K562 (cell line): ENCODE data around the gene EIF5A2. TPM values are rescaled to one million over a fixed set of nuclear protein-coding genes. Genes with fewer than 3 reads are reported as not detected.
A peak's percentile ranks its signal among the peaks of the same experiment; 100 is the strongest.

Experiments used
- MAX ChIP-seq: sonication (generic); formaldehyde crosslinking; IDR thresholded peaks from 2 replicates; pipeline ENCODE4 v1.9.0; 2022; ENCODE audit warnings: mild to moderate bottlenecking, missing genetic modification reagents
- MTA1 ChIP-seq: fragments of 450-650 bp; IDR thresholded peaks from 2 replicates; pipeline ENCODE4 v1.6.1; 2017; ENCODE audit warnings: borderline replicate concordance
- POLR2B ChIP-seq: fragments of 450-650 bp; IDR thresholded peaks from 2 replicates; pipeline ENCODE4 v1.6.1; 2018; ENCODE audit warnings: low read depth; ENCODE audit not compliant: partially characterized antibody
- RFX5 ChIP-seq: IDR thresholded peaks from 2 replicates; pipeline ENCODE4 v1.6.1; 2011; ENCODE audit warnings: low read depth, mild to moderate bottlenecking, improper control_type of control experiment, low read length
- SP1 ChIP-seq: sonication (generic); formaldehyde crosslinking; IDR thresholded peaks from 2 replicates; pipeline ENCODE4 v1.8.1; 2022; ENCODE audit warnings: mild to moderate bottlenecking, missing genetic modification reagents
- SRSF9 ChIP-seq: fragments of 200-400 bp; formaldehyde crosslinking; IDR thresholded peaks from 2 replicates; pipeline ENCODE4 v1.6.1; 2017; ENCODE audit warnings: low read depth, low read length, borderline replicate concordance
- ZNF217 ChIP-seq: sonication (generic); formaldehyde crosslinking; IDR thresholded peaks from 2 replicates; pipeline ENCODE4 v1.8.0; 2022; ENCODE audit warnings: mild to moderate bottlenecking, missing genetic modification reagents
- ZNF407 ChIP-seq: fragments of 450-650 bp; IDR thresholded peaks from 2 replicates; pipeline ENCODE4 v1.6.1; 2016; ENCODE audit warnings: low read depth
- polyA plus RNA-seq, 8 experiments: library from polyadenylated mRNA; depleted of rRNA in 4 of 8; stranded (reverse) in 5 of 8; unstranded in 3 of 8; fragments of >200 nt; fragmentation: Nextera tagmentation in 2 of 8; fragmentation: Illumina TruSeq in 1 of 8; extraction: Ambion mirVana in 2 of 8; extraction: Trizol in 1 of 8; gene quantifications; 2 replicates each; pipeline versions ENCODE4 v1.2.1 to v1.2.3, GENCODE V29; 2011 to 2014; ENCODE audit warnings: inconsistent platforms in 1 of 8, missing spikeins in 1 of 8
- total RNA-seq, 7 experiments: library from RNA; depleted of rRNA in 6 of 7; stranded (reverse); fragments of >200 nt in 6 of 7; fragmentation: Illumina TruSeq in 2 of 7; extraction: Trizol in 2 of 7; gene quantifications; 2 replicates each; pipeline versions ENCODE4 v1.2.1 to v1.2.3, GENCODE V29; 2011 to 2021; ENCODE audit warnings: low replicate concordance in 1 of 7
- TF ChIP-seq, protein P1 (sequence below): fragments of 200-800 bp; sonication (Bioruptor generic); IDR thresholded peaks from 2 replicates; pipeline ENCODE4 v1.6.1; 2016; ENCODE audit warnings: missing genetic modification characterization, missing compliant biosample characterization
- TF ChIP-seq, protein P2 (sequence below): fragments of 250-450 bp; sonication (Bioruptor Pico); IDR thresholded peaks from 2 replicates; pipeline ENCODE4 v1.5.0; 2021; ENCODE audit warnings: mild to moderate bottlenecking, borderline replicate concordance

The EIF5A2 gene
- total and polyA plus RNA-seq, 9 of the 15 experiments (the other 6 are each of a cell fraction or from before 2014, with no cell fraction given), result 3.9 to 18.3 (median 15.9) TPM

GRCh38 chr3:170908235-170909116 is at the start of gene EIF5A2 (continued):
- TF ChIP-seq, protein P1, sequence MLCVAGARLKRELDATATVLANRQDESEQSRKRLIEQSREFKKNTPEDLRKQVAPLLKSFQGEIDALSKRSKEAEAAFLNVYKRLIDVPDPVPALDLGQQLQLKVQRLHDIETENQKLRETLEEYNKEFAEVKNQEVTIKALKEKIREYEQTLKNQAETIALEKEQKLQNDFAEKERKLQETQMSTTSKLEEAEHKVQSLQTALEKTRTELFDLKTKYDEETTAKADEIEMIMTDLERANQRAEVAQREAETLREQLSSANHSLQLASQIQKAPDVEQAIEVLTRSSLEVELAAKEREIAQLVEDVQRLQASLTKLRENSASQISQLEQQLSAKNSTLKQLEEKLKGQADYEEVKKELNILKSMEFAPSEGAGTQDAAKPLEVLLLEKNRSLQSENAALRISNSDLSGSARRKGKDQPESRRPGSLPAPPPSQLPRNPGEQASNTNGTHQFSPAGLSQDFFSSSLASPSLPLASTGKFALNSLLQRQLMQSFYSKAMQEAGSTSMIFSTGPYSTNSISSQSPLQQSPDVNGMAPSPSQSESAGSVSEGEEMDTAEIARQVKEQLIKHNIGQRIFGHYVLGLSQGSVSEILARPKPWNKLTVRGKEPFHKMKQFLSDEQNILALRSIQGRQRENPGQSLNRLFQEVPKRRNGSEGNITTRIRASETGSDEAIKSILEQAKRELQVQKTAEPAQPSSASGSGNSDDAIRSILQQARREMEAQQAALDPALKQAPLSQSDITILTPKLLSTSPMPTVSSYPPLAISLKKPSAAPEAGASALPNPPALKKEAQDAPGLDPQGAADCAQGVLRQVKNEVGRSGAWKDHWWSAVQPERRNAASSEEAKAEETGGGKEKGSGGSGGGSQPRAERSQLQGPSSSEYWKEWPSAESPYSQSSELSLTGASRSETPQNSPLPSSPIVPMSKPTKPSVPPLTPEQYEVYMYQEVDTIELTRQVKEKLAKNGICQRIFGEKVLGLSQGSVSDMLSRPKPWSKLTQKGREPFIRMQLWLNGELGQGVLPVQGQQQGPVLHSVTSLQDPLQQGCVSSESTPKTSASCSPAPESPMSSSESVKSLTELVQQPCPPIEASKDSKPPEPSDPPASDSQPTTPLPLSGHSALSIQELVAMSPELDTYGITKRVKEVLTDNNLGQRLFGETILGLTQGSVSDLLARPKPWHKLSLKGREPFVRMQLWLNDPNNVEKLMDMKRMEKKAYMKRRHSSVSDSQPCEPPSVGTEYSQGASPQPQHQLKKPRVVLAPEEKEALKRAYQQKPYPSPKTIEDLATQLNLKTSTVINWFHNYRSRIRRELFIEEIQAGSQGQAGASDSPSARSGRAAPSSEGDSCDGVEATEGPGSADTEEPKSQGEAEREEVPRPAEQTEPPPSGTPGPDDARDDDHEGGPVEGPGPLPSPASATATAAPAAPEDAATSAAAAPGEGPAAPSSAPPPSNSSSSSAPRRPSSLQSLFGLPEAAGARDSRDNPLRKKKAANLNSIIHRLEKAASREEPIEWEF, result no peak
- TF ChIP-seq RFX5, result no peak
- peak; percentile 80 for TF ChIP-seq POLR2B
- 0 out of 2 replicates have a peak, but pooled peaks have one; percentile 54 for TF ChIP-seq MTA1
- peak; percentile 98 for TF ChIP-seq MAX (CRISPR knock-in tag)
- TF ChIP-seq ZNF217 (CRISPR knock-in tag), result no peak
- TF ChIP-seq, protein P2, sequence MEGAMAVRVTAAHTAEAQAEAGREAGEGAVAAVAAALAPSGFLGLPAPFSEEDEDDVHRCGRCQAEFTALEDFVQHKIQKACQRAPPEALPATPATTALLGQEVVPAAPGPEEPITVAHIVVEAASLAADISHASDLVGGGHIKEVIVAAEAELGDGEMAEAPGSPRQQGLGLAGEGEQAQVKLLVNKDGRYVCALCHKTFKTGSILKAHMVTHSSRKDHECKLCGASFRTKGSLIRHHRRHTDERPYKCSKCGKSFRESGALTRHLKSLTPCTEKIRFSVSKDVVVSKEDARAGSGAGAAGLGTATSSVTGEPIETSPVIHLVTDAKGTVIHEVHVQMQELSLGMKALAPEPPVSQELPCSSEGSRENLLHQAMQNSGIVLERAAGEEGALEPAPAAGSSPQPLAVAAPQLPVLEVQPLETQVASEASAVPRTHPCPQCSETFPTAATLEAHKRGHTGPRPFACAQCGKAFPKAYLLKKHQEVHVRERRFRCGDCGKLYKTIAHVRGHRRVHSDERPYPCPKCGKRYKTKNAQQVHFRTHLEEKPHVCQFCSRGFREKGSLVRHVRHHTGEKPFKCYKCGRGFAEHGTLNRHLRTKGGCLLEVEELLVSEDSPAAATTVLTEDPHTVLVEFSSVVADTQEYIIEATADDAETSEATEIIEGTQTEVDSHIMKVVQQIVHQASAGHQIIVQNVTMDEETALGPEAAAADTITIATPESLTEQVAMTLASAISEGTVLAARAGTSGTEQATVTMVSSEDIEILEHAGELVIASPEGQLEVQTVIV (CRISPR knock-in tag), result no peak
- TF ChIP-seq SRSF9, result no peak
- TF ChIP-seq ZNF407, result no peak
- peak; percentile 98 for TF ChIP-seq SP1 (CRISPR knock-in tag)
